ENCODE data around the gene PHACTR3. TPM values are rescaled to one million over a fixed set of nuclear protein-coding genes. Genes with fewer than 3 reads are reported as not detected.
"Not testable (repeated sequence)": the region's sequence is repeated elsewhere in the genome, so short reads cannot be mapped to it uniquely, and the experiment has no call there.

PHACTR3 gene
- polyA plus RNA-seq, 5 donors: 3.4 to 6.3 (median 5.7) TPM

GRCh38 chr20:59618131-59618530 lies 13.8 kb downstream of the PHACTR3 start:
- no peak for DNase-seq

GRCh38 chr20:59618585-59618984 lies 14.2 kb downstream of the PHACTR3 start:
- DNase-seq: not testable (repeated sequence)

- no peak for DNase-seq
These were observed 16.6 kb downstream of the PHACTR3 start for GRCh38 chr20:59620860-59621505.

GRCh38 chr20:59622496-59622895 lies 18.2 kb downstream of the PHACTR3 start:
- no peak for DNase-seq

- DNase-seq: no peak
These were observed 18.8 kb downstream of the PHACTR3 start for GRCh38 chr20:59623133-59623532.

GRCh38 chr20:59623583-59623982 lies 19.2 kb downstream of the PHACTR3 start:
- no peak for DNase-seq

GRCh38 chr20:59624401-59624800 lies 20.1 kb downstream of the PHACTR3 start:
- no peak for DNase-seq

- DNase-seq: no peak
These were observed 21.0 kb downstream of the PHACTR3 start for GRCh38 chr20:59625214-59625922.

- no peak for DNase-seq
These were observed 23.0 kb downstream of the PHACTR3 start for GRCh38 chr20:59627298-59627697.

GRCh38 chr20:59628171-59628570 lies 23.8 kb downstream of the PHACTR3 start:
- DNase-seq: no peak

- DNase-seq: no peak
These were observed 25.1 kb downstream of the PHACTR3 start for GRCh38 chr20:59629141-59630045.

- DNase-seq: no peak
These were observed 26.2 kb downstream of the PHACTR3 start for GRCh38 chr20:59630526-59630925.

GRCh38 chr20:59631751-59632540 lies 27.6 kb downstream of the PHACTR3 start:
- no peak for DNase-seq

- no peak for DNase-seq
These were observed 28.3 kb downstream of the PHACTR3 start for GRCh38 chr20:59632541-59633113.

GRCh38 chr20:59633656-59634251 lies 29.4 kb downstream of the PHACTR3 start:
- DNase-seq: no peak

- DNase-seq: no peak
These were observed 30.2 kb downstream of the PHACTR3 start for GRCh38 chr20:59634435-59635005.

- DNase-seq: no peak
These were observed 32.5 kb downstream of the PHACTR3 start for GRCh38 chr20:59636766-59637370.

- DNase-seq: no peak
These were observed 35.9 kb downstream of the PHACTR3 start for GRCh38 chr20:59640267-59640666.

GRCh38 chr20:59643615-59644061 lies 39.3 kb downstream of the PHACTR3 start:
- DNase-seq: no peak

GRCh38 chr20:59644371-59644939 lies 40.1 kb downstream of the PHACTR3 start:
- DNase-seq: no peak
